EL (cell line): ENCODE results near the gene MSH4.
"Not testable (repeated sequence)": the region's sequence is repeated elsewhere in the genome, so short reads cannot be mapped to it uniquely, and the experiment has no call there.

Experiments
- DNase-seq: peaks from one replicate; pipeline ENCODE4 v3.0.0-alpha.2; 2016

The MSH4 gene

DNA sequence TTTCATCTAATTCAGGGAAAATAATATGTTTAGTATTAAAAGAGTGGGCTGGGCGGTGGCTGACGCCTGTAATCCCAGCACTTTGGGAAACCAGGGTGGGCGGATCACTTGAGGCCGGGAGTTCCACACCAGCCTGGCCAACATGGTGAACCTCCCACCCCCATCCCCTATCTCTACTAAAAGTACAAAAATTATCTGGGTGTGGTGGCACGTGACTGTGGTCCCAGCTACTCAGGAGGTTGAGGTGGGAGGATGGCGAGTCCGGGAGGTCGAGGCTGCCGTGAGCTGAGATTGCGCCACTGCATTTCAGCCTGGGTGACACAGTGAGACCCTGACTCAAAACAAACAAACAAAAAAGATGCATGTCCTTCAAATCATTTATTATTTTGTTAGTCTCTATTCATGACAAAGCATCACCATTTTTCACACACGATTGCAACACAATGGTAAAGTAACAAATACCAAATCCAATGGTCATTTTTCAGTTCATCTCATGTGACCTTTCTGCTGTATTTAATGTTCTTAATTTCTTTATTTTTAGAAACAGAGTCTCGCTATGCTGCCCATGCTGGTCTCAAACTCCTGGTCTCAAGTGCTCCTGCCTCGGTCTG, 1.0 kb downstream of the MSH4 start:
- DNase-seq: no peak

DNA sequence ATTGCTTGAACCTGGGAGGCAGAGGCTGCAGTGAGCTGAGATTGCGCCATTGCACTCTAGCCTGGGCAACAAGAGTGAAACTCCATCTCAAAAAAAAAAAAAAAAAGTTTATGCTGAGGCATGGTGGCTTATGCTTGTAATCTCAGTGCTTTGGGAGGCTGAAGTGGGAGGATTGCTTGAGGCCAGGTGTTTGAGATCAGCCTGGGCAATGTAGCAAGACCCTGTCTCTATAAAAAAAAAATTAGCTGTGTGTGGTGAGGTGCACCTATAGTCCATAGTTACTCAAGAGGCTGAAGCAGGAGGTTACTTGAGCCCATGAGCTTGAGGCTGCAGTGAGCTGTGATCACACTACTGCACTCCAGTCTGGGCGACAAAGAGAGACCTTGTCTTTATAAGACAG, 4.8 kb downstream of the MSH4 start:
- DNase-seq: not testable (repeated sequence)

DNA sequence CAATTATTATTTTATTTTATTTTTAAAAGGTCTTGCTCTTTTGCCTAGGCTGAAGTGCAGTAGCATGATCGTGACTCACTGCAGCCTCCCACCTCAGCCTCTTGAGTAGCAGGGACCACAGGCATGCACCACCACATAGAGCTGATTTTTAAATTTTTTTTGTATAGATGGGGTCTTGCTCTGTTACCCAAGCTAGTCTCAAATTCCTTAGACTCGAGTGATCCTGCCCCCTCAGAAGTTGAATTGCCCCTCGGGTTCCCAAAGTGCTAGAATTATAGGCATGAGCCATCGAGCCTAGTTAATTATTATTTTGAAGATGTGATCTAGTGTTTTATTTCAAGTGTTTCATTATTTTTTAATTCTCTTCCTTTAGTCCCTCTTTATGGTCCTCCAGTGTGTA, 12.2 kb downstream of the MSH4 start:
- no peak for DNase-seq

DNA sequence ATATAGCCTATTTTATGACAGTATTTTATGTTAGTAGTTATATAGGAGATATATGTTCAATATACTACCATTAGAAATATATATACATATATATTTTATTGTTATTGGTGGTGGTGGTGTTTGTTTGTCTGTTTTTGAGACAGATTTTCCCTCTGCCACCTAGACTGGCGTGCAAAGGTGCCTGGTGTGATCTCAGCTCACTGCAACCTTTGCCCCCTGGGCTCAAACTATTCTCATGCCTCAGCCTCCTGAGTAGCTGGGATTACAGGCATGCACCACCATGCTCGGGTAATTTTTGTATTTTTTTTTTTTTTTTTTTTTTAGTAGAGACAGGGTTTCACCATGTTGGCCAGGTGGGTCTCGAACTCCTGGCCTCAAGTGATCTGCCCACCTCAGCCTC, 13.4 kb downstream of the MSH4 start:
- not testable (repeated sequence) for DNase-seq

DNA sequence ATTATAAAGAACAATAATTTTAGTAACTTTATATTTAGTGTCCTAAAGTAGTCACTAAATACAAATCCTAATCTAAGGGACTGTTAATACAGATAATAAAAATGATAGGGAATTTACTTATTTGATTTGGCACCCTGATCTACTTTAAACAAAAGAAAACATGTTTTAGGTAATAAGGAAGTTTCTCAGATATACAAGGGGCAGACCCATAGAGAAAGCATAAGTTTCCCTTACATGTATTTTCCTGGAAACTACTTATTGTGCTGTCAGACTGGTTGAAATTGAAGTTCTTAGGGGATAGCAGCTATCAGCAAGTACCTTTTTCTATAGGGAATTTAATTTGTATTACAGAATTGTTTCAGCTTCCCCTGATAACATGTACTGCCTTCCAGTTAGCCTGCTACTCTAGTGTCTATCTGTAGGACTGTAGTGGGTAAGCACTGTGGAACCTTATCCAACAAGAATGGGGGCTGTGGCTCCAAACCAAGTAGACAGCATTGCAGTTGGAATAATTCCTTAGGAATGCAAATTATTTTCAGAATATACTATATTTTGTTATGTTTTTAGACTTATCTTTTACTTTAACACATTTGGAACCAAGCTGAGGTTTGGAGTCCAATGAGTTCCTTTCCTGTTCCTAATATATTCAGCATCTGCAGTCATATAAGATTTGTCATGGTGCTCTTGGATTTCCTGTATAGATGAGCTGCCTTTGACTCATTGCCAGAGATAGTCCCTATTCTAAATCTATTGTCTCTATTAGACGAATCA, 14.7 kb downstream of the MSH4 start:
- peak; percentile 62 for DNase-seq

DNA sequence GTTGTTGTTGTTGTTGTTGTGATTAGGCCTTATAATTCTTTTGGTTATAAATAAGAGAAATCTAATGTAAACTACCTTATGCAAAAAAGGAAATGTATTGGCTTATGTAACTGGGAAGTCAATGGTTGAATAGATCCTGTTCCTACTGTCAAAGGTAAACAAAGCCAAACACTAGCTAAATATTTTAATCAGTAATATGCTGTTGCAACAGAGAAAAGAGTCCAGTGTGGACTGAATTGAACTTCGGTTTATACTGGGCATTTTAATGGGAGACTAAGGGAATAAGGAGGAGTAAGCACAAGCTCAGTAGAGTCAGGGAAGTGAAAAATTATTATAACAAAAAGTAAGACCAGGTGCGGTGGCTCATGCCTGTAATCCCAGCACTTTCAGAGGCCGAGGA, 15.4 kb downstream of the MSH4 start:
- no peak for DNase-seq

DNA sequence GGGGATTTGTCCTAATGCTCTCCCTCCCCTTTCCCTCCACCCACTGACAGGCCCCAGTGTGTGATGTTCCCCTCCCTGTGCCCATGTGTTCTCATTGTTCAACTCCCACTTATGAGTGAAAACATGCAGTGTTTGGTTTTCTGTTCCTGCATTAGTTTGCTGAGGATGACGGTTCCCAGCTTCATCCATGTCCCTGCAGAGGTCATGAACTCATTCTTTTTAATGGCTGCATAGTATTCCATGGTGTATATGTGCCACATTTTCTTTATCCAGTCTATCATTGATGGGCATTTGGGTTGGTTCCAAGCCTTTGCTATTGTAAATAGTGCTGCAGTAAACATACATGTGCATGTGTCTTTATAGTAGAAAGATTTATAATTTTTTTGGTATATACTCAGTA, 26.9 kb downstream of the MSH4 start:
- DNase-seq: not testable (repeated sequence)

DNA sequence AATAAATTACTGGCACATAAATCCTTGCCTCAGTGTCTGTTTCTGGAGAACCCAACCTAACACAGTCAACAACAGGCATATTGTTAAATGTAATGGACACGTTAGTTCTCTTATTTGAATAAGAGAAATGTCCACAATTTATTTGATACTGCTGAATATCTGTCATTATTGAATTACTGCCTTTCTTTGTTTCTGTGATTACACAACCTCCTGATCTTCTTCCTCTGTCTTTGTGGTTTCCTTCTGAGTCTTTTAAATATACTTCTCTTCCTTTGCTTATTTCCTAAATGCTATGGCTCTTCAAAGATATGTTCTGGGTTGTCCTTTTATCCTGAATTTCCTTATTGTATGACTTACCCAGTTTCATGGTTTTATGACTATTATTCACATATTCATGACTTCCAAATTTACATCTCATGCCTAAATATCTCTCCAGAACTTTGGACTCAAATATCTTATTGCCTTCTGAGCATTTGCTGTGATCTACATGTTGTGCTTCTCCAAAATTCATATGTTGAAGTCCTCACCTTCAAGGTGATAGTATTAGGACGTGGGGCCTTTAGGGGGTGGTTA, 39.9 kb downstream of the MSH4 start:
- no peak for DNase-seq

DNA sequence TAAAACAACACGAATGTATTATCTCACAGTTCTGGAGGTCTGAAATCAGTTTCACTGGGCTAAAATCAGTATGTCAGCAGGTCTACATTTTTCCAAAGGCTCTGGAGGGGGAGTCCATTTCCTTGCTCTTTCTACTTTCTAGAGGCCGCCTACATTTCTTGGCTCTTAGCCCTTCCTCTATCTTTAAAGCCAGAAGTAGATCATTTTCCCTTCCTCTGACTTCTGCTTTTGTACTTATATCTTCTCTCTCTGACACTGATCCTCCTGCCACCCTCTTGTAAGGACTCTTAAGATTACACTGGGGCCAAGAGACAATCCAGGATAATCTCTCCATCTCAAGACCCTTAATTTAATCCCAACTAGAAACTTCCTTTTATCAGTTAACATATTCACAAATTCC, 41.4 kb downstream of the MSH4 start:
- DNase-seq: no peak

DNA sequence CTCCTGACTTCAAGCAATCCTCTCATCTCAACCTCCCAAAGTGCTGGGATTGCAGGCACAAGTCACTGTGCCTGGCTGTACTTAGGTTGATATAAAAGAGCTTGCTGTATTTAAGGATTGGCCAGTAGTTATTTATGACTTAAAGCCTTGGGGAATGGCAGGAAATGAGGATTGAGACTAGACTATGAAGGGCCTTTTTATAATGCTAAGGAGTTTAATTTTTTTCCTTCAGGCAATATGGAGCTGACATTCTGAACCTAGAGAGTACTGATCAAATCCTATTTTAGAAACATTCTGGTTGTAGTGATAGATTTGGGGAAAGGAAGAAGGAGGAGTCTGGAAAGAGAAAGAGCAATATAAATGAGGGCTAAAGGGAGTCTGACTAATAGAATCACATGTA, 44.7 kb downstream of the MSH4 start:
- DNase-seq: no peak

DNA sequence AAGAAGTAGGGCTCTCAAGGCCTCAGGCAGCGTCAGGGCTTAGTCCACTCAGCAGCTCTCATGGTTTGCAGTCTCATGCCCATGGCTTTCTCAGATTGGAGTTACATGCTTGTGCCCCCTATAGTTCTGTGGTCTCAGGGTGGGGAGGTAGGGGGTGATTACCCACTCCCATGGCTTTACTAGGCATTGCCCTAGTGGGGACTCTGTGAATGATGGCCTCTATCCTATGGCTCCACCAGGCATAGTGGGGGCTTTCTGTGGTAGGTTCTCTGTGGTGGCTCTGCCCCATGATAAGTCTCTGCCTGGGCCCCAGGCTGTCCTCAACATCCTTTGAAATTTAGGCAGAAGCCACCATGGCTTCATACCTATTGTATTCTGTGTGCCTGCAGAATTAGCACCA, 48.9 kb downstream of the MSH4 start:
- DNase-seq: no peak

DNA sequence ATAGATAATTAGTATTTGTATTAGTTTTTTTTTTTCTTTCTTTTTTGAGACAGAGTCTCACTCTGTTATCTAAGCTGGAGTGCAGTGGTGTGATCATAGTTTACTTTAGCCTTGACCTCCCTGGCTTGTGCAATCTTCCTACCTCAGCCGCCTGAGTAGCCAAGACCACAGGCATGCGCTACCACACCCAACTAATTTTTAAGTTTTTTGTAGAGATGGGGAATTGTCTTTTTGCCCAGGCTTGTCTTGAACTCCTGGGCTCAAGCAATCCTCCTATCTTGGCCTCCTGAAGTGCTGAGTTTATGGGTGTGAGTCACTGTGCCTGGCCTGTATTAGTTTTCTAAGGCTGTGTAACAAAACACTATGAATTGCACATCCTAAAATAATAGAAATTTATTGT, 58.3 kb downstream of the MSH4 start:
- DNase-seq: peak; percentile 43

DNA sequence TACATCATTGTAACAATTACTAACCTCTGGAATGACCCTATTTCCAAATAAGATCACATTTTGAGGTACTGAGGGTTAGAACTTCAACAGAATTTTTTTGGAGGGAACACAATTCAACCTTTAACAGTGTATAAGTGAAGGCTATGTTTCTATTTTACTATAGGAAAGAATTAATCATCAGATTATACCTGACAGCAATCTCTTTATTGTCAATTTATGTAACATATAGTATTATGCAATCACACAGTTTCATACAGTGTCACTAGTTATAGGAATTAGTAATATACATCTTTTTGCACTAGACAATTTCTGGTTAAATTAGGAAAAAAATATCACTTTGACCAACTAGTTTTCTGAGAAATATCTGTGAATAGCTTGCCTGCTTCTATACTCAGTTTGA, 59.1 kb downstream of the MSH4 start:
- no peak for DNase-seq

DNA sequence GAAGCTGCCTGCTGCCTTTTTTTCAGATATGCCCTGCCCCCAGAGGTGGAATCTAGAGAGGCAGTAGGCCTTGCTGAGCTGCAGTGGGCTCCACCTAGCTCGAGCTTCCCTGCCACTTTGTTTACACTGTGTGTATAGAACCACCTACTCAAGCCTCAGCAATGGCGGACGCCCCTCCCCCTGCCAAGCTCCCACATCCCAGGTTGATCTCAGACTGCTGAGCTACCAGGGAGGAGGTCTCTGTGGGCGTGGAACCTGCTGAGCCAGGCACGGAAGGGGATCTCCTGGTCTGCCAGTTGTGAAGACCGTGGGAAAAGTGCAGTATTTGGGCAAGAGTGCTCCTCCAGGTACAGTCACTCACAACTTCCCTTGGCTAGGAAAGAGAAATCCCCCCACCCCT, 65.1 kb downstream of the MSH4 start:
- DNase-seq: no peak

DNA sequence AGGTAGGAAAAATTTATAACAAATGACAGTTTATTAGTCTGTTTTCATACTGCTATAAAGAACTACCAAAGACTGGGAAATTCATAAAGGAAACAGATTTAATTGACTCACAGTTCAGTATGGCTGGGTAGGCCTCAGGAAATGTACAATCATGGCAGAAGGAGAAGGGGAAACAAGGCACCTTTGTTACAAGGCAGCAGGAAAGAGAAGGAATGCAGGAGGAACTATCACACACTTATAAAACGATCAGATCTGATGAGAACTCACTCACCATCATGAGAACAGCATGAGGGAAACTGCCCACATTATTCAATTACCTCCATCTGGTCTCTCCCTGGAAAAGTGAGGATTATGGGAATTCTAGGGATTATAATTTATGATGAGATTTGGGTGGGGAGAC, 74.3 kb downstream of the MSH4 start:
- no peak for DNase-seq

DNA sequence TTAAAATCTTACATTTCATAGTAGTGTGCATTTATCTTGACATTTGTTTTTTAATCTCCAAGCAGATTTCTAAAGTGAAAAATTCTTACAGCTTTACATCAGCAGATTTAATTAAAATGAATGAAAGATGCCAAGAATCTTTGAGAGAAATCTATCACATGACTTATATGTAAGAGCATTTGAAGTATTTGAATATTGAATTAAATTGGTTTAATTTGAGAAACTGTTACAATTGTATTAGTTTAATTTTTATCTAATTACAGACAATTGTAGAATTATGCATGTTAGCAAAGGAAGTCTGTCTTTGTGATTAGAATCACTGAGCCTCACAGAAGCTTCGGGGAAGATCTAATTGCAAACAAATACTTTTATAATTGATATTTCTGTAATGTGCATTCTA, 83.3 kb downstream of the MSH4 start:
- DNase-seq: no peak

DNA sequence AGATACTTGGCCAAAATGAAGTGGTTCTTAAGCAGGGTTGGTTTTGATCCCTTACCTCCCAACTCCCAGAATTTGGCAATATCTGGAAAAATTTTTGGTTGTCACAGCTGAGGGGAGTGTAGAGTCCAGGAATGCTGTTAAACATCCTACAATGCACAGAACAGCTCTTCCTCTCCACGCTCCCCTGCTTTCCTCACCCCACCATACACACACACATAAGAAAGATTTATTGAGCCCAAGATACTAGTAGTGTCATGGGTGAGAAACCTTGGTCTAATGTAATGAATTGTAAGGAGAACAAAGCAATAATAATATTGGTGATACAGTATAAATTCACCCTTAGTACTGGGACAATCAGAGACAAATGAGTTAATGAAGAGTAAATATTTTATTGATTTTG, 87.8 kb downstream of the MSH4 start:
- no peak for DNase-seq

DNA sequence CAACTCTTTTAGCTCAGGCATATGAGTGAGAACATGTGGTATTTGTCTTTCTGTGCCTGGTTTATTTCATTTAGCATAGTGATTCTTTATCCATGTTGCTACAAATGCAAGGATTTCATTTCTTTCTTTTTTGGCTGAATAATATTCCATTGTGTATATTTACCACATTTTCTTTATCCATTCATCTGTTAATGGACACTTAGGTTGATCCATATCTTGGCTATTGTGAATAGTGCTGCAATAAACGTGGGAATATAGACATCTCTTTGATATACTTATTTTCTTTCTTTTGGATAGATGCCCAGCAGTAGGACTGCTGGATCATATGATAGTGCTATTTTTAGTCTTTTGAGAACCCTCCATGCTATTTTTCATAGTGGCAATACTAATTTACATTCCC, 104.7 kb downstream of the MSH4 start:
- no peak for DNase-seq

DNA sequence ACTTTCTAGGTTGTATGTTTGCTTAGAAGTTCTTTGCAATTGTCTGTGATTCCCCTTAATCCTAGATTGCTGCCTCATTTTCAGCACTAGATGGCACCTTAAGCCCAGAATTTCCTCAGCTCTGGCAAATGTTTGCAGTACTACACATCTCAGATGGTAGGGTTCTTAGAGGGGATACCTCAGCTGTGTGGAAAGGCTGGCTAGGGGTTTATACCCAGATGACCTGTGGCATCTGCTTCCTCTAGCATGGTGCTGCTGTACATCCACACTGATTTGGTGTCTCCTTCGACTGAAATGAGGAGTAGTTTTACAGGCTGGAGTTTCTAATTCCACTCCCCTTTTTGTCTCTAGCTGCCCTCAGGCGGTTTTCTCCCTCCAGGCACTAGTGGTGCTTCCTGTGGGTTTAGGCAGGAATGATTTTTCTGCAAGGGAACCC, 112.1 kb downstream of the MSH4 start:
- peak; percentile 57 for DNase-seq

DNA sequence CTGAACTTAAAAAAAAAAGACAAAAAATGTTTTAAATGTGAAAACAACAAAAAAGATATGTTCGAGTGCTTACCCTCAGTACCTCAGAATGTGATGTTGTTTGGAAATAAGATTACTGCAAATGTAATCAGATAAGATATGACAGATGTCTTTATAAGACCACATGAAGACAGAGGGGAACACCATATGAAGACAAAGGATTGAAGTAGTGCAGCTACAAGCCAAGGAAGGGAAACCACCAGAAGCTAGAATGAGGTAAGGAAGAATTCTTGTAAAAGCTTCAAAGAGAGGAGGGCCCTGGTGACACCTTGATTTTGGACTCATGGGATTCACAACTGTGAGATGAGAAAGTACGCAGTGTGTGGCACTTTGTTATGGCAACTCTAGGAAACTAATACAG, 120.2 kb downstream of the MSH4 start:
- no peak for DNase-seq

DNA sequence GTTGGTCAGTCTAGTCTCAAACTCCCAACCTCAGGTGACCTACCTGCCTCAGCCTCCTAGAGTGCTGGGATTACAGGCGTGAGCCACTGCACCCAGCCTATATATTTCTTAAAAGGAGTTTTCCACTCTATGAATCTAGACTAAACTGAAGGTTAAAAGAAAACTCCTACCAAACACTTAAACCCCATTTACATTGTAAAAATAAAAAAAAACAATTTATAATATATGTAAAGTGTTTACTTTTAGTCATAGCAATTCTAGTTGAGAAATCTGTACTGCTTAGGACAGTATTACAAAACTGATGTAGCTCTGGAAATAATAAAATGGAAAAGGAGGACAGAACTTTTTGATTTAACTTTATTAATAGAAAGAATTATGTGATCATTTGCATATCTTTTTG, 126.0 kb downstream of the MSH4 start:
- DNase-seq: no peak

DNA sequence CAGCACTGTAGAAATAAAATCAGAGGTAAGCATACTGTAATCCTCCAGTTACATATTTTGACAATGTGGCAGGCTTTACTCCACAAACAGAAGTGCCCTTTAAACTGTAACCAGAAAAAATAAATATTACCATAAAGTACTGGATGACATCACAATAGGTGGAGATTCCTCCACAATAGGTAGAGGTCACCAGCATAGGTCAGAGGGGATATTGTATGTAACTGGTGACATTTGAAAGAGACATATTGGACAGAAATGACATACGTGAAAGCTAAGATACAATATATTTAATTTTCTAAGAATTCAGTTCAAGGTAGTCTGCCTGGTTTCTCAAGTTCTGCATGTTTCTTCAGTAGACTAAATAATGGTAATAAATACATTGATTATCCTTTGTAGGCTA, 135.6 kb downstream of the MSH4 start, which contains the start of gene ASB17:
ASB17 (minus strand) TSS at position 101 of the 400 bp plus-strand sequence. CDS start 113 bp downstream, outside the sequence.
- DNase-seq: no peak

DNA sequence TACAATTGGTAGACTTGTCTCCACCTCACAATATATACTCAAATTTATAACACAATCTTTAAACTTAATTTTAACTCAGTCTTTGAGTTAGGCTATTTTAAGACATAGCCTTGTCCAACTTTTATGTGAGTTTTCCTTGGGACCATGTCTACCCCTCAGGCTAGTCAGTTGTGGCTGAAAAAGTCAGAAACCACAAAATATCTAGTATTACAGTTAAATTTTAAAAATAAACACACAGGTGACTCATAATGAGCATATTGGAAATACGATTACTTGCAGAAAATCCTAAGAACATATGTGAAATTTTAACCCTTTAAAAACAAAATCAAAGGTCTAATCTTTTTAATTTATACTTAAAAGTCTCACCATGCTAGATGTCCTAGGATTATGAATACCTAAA, 140.4 kb downstream of the MSH4 start:
- DNase-seq: peak; percentile 61

DNA sequence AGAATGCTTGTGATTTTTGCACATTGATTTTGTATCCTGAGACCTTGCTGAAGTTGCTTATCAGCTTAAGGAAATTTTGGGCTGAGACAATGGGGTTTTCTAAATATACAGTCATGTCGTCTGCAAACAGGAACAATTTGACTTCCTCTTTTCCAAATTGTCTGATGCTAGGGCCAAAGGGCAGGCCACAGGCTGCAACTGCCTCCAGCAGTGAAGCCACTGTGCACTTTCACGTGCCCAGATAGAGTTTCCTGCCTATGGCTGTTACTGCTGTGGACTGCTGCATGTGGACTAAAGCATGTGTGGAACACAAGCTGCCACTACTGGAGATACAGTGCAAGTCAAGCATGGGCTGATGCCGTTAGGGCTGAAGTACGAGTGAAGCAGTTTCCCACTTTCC, 146.4 kb downstream of the MSH4 start:
- not testable (repeated sequence) for DNase-seq
